Measurements from ENCODE around the gene TRIM46.
"Not testable (repeated sequence)": the region's sequence is repeated elsewhere in the genome, so short reads cannot be mapped to it uniquely, and the experiment has no call there.

TRIM46 gene

DNA sequence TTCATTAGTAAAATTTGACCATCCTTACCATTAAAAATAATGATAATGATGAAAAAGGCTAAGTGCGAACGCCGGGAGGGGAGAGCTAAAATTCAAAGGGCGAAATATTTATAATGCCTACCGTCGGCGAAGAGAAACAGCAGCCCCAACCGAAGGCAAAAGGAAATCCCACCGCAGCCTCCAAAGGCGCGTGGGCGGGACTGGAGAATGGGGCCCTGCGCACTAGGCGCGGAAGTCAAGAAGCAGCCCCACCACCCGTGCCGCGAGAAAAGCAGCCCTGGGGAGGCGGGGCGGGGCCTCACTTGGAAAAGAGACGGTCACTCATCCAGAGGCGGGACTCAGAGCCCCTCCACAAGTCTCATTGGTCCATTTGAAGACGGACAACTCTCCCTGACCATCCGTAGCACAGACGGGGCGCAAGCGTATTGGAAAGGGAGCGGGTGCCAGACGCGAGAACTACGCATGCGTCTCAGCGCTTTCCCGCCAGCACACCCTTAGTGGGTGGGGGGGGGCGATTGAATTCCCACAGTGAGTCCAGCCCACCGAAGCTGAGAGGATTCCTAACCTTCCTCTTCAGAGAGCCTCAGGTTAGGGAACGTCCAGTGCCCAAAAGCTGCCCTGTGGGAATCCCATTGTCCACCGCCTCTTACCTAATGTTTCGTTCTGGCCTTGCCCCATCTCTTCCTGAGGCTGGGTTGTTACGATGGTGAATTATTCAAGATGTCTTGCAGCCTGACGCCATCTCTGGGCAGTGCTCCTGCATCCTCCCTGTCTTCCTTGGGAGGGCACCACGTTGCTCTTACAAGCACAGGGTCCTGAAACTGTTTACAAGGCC lies 53.8 kb downstream of the TRIM46 start:
- DNase-seq (ENCODE audit: low read depth) = peak; percentile 96

DNA sequence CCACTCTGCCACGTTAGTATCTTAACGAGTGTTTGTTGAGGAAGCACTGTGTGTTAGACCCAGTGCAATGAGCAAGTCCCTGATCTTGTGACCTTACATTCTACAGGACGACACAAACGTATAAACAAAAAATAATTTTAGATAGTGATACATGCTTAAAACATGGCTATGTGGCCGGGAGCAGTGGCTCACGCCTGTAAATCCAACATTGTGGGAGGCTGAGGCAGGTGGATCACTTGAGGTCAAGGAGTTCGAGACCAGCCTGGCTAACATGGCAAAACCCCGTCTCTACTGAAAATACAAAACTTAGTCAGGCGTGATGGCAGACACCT lies 54.4 kb downstream of the TRIM46 start:
- DNase-seq (ENCODE audit: low read depth) = no peak

DNA sequence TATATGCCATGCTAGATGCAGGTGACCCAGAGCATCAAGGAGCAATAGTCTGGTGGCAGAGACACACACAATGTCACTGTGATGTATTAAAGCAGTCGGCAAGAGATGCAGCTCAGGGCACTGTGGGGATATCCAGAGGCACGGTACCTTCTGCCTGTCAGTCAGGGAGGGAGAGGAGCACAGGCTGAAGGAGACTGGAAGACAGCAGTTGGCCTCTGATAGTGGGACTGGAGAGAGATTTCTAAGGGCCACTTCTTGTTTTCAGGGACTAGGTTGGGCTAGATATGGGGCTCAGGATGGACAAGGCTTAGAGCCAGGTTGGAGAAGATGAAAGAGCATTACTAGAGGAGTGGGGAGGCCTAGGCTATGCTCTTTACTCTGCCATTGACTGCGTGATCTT lies 57.7 kb downstream of the TRIM46 start:
- DNase-seq (ENCODE audit: low read depth) = not testable (repeated sequence)

DNA sequence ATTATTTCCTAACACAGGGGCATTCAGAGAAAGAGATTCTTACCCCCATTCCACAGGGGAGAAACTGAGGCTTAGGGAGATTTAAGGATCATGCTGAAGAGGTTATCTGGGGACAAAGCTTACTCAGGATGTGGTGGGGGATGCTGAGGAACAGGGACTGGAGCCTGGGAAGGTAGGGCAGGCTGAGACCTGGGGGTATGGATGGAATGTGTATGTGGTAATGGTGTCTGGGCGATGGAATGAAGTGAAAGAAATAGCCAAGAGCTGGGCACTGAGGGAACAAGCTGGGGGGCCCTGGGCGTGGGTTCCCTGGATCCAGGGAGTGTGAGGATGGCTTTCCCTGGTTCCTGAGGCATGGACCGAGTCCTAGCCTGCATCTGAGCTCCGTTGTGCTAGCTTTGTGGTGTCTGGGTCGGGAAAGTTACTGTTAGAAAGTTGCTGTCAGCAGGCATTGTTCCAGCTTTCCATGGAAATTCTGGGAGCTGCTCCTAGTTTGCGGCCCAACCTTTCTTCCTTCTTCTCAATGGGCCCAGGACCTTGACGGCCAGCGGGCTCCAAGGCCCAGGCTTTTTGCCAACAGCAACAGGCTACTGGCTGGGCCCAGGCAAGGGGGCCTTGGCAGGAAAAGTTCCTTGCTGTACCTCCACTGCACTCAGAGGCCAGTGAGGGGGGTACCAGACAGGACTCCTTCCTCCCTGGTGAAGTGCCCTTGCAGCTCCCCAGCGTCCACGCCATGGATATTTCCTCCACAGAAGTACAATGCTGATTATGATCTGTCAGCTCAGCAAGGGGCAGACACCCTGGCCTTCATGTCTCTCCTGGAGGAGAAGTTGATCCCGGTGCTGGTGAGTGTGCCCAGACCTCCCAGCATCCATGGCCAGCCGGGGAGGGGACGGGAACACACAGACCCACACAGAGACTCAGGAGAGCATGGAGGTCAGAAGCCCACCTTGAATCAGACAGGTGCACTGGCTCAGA lies 58.6 kb downstream of the TRIM46 start:
- DNase-seq (ENCODE audit: low read depth) = not testable (repeated sequence)

DNA sequence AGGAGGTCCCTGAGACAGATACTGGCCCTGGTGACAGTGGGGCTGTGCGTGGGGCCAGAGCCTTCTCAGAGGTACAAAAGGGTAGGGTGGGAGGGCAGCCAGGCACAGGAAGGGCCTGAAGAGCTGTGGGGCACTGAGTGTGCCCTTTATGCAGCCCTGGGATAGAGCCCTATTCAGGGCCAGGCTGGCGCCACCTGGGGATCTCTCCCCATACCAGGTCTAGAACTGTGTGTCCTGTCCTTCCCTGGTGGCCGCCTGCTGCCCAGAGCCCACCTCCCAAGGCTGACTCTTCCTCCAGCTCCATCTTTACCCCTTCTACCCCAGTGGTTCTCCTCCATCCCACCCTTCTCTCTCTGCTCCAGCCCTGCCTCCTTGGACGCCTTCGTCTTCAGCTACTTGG lies 59.9 kb downstream of the TRIM46 start:
- DNase-seq (ENCODE audit: low read depth) = not testable (repeated sequence)

All from HS-27A (cell line).